ENCODE data around the gene DQX1.

GRCh38 chr2:74489906-74490305, 36.1 kb downstream of the DQX1 start:
- TF ChIP-seq CTCF (IDR thresholded peaks at IDR 0.05 in 2 of 3, conservative IDR thresholded peaks at IDR 0.05 in 1 of 3; ENCODE audit: insufficient read depth in 2 of 3, low read depth in 1 of 3, low read length in 3 of 3) (no peak), E2F1 (CRISPR knock-in tag; IDR thresholded peaks at IDR 0.05) (no peak), MXI1 (IDR thresholded peaks at IDR 0.05; ENCODE audit: low read depth, low read length) (no peak), ZNF24 (IDR thresholded peaks at IDR 0.05) (no peak), DPF2 (IDR thresholded peaks at IDR 0.05) (no peak), ZFP1 (CRISPR knock-in tag; IDR thresholded peaks at IDR 0.05) (no peak)

Data from K562 (cell line).